HepG2 (cell line): Measurements from ENCODE around the gene SPTSSA. TPM values are rescaled to one million over a fixed set of nuclear protein-coding genes. Genes with fewer than 3 reads are reported as not detected.

ENCODE experiments used
- ATAC-seq: fragments of 200-7000 bp; cut with Tn5 transposase; 3 replicates; pipeline ENCODE4 v1.9.1; 2020; ENCODE audit warnings: mild to moderate bottlenecking, moderate library complexity
- BruUV-seq: library from RNA; stranded (reverse); fragments of 400-500 nt; replicated peaks from 2 replicates; lab custom pipeline; 2021; lab: Mats Ljungman, UMichigan
- CTCF ChIA-PET: fragments of 300-600 bp; formaldehyde crosslinking; extraction: SDS; loops from one replicate; lab custom pipeline; 2021; ENCODE audit warnings: low total read pairs, inconsistent platforms, low intra/inter-chr PET ratio; lab: Yijun Ruan, JAX
- POLR2A ChIA-PET: fragments of 350-600 bp; sonication (Branson Sonifier 250); formaldehyde crosslinking; loops from one replicate; lab custom pipeline; 2020; ENCODE audit warnings: antibody characterized with exemption, inconsistent platforms; lab: Yijun Ruan, JAX
- DNase-seq: peaks from one replicate; pipeline ENCODE4 v3.0.0-alpha.2; 2015; ENCODE audit warnings: low spot score
- FAIRE-seq: peaks from 3 replicates; lab custom pipeline; 2011; peaks lifted over from hg19 to GRCh38; lab: Jason Lieb, UNC
- H2AFZ ChIP-seq: one replicate; pipeline ENCODE4 v1.6.1; 2011; ENCODE audit warnings: low read length, inconsistent platforms
- H3K27ac ChIP-seq: fragments of 300-600 bp; 3 replicates; pipeline ENCODE4 v1.8.0; 2011; ENCODE audit warnings: mixed run types, mild to moderate bottlenecking, mixed read lengths, low read length, inconsistent platforms; ENCODE audit not compliant: insufficient read depth; ENCODE audit errors: extremely low read length
- H3K27me3 ChIP-seq, 2 experiments: fragments of 200-600 bp in 1 of 2; 2 replicates in 1 of 2; 3 replicates in 1 of 2; pipeline versions ENCODE4 v1.6.0 to v1.8.0; 2011; ENCODE audit warnings: low read length in 2 of 2, mild to moderate bottlenecking in 2 of 2, moderate library complexity in 2 of 2, inconsistent platforms in 1 of 2; ENCODE audit not compliant: insufficient read depth in 2 of 2, control insufficient read depth in 1 of 2
- H3K36me3 ChIP-seq, 2 experiments: fragments of 200-600 bp in 1 of 2; replicated peaks in 1 of 2; 2 replicates in 1 of 2; 3 replicates in 1 of 2; pipeline versions ENCODE4 v1.5.1 to v1.8.0; 2011; ENCODE audit warnings: low read length in 2 of 2, inconsistent platforms in 1 of 2; ENCODE audit not compliant: insufficient read depth in 2 of 2, control insufficient read depth in 1 of 2
- H3K4me1 ChIP-seq: 2 replicates; pipeline ENCODE4 v1.5.1; 2012; ENCODE audit warnings: low read length, inconsistent platforms; ENCODE audit not compliant: insufficient read depth
- H3K4me2 ChIP-seq: 2 replicates; pipeline ENCODE4 v1.6.0; 2011; ENCODE audit warnings: low read depth, low read length, inconsistent platforms
- H3K4me3 ChIP-seq, 3 experiments: fragments of 200-600 bp in 1 of 3; sonication (generic), shearing (Covaris generic) in 1 of 3; replicated peaks in 1 of 3; 2 replicates each; pipeline ENCODE4 v1.5.1; 2011 to 2016; ENCODE audit warnings: low read length in 3 of 3, inconsistent platforms in 2 of 3, low read depth in 2 of 3, mild to moderate bottlenecking in 2 of 3, control low read depth in 1 of 3, mixed read lengths in 1 of 3; ENCODE audit not compliant: insufficient read depth in 1 of 3
- H3K79me2 ChIP-seq: one replicate; pipeline ENCODE4 v1.6.1; 2011; ENCODE audit warnings: low read length, inconsistent platforms; ENCODE audit not compliant: insufficient read depth
- H3K9ac ChIP-seq: 2 replicates; pipeline ENCODE4 v1.6.0; 2011; ENCODE audit warnings: mild to moderate bottlenecking, low read depth, low read length, inconsistent platforms; ENCODE audit not compliant: insufficient read depth
- H3K9me3 ChIP-seq: 2 replicates; pipeline ENCODE4 v1.5.1; 2012; ENCODE audit warnings: mild to moderate bottlenecking, low read length
- H4K20me1 ChIP-seq: 2 replicates; pipeline ENCODE4 v1.6.0; 2011; ENCODE audit warnings: inconsistent platforms, mild to moderate bottlenecking, low read length, moderate library complexity; ENCODE audit not compliant: insufficient read depth
- DPF2 ChIP-seq: sonication (generic); formaldehyde crosslinking; IDR thresholded peaks from 2 replicates; pipeline ENCODE4 v1.4.0; 2020; ENCODE audit warnings: mild to moderate bottlenecking, low read depth, missing genetic modification reagents, borderline replicate concordance
- GLMP ChIP-seq: sonication (generic); formaldehyde crosslinking; IDR thresholded peaks from 2 replicates; pipeline ENCODE4 v1.9.0; 2021; ENCODE audit warnings: missing genetic modification reagents, mild to moderate bottlenecking, borderline replicate concordance
- HINFP ChIP-seq: sonication (generic); formaldehyde crosslinking; IDR thresholded peaks from 2 replicates; pipeline ENCODE4 v1.4.0; 2020; ENCODE audit warnings: low read depth, mild to moderate bottlenecking, missing genetic modification reagents
- HOXD1 ChIP-seq: sonication (generic); formaldehyde crosslinking; IDR thresholded peaks from 2 replicates; pipeline ENCODE4 v1.5.0; 2020; ENCODE audit warnings: missing genetic modification reagents
- IKZF1 ChIP-seq: fragments of 450-650 bp; IDR thresholded peaks from 2 replicates; pipeline ENCODE4 v1.7.1; 2016
- KLF13 ChIP-seq: sonication (generic); formaldehyde crosslinking; IDR thresholded peaks from 2 replicates; pipeline ENCODE4 v1.4.0; 2020; ENCODE audit warnings: mild to moderate bottlenecking, missing genetic modification reagents
- KLF9 ChIP-seq: IDR thresholded peaks from 2 replicates; pipeline ENCODE4 v1.6.1; 2016; ENCODE audit warnings: low read depth
- NCOA2 ChIP-seq: sonication (generic); formaldehyde crosslinking; IDR thresholded peaks from 2 replicates; pipeline ENCODE4 v1.8.0; 2022; ENCODE audit warnings: inconsistent platforms
- ZNF143 ChIP-seq: sonication (generic); formaldehyde crosslinking; IDR thresholded peaks from 2 replicates; pipeline ENCODE4 v1.4.0; 2020; ENCODE audit warnings: missing genetic modification reagents
- ZNF24 ChIP-seq: fragments of 450-650 bp; IDR thresholded peaks from 2 replicates; pipeline ENCODE4 v1.6.1; 2017; ENCODE audit warnings: antibody characterized with exemption, mild to moderate bottlenecking
- ZNF549 ChIP-seq: sonication (generic); formaldehyde crosslinking; IDR thresholded peaks from 2 replicates; pipeline ENCODE4 v1.5.0; 2020; ENCODE audit warnings: missing genetic modification reagents
- WGBS: methylation state at CpG from one replicate; pipeline ENCODE4 v1.1.6; 2017; ENCODE audit warnings: low lambda C conversion rate; 5-methylcytosine and 5-hydroxymethylcytosine counted together
- in situ Hi-C: cut with HindIII; loops from 2 replicates; pipeline ENCODE4 v1.10.0; 2017; ENCODE audit warnings: low pct_unique_long_range_greater_than_20kb; ENCODE audit not compliant: extremely low pct_ligation_motif_present
- intact Hi-C: fragments of 100-400 bp; cut with micrococcal nuclease; formaldehyde crosslinking; loops from one replicate; pipeline ENCODE4 v1.10.0; 2022; ENCODE audit not compliant: unreplicated experiment
- polyA plus RNA-seq, 8 experiments: library from polyadenylated mRNA; depleted of rRNA in 3 of 8; stranded (reverse) in 7 of 8; unstranded in 1 of 8; fragments of >200 nt; fragmentation: Illumina TruSeq in 4 of 8; extraction: Trizol in 4 of 8; gene quantifications; 2 replicates each; pipeline versions ENCODE4 v1.2.1 to v1.2.3, GENCODE V29; 2011 to 2016; ENCODE audit warnings: low read depth in 4 of 8, missing spikeins in 1 of 8, mixed read lengths in 1 of 8; ENCODE audit not compliant: insufficient read depth in 1 of 8
- total RNA-seq, 5 experiments: library from RNA; depleted of rRNA; stranded (reverse); fragments of >200 nt; fragmentation: Illumina TruSeq; extraction: Trizol; gene quantifications; 2 replicates each; pipeline ENCODE4 v1.2.3, GENCODE V29; 2016; ENCODE audit warnings: low read depth in 1 of 5
- TF ChIP-seq, protein P1 (sequence below): sonication (generic); formaldehyde crosslinking; IDR thresholded peaks from 2 replicates; pipeline ENCODE4 v1.5.1; 2020; ENCODE audit warnings: mild to moderate bottlenecking, missing genetic modification reagents
- TF ChIP-seq, protein P2 (sequence below): sonication (generic); formaldehyde crosslinking; IDR thresholded peaks from 2 replicates; pipeline ENCODE4 v1.5.1; 2020; ENCODE audit warnings: missing genetic modification reagents, mild to moderate bottlenecking, borderline replicate concordance

The SPTSSA gene
- total and polyA plus RNA-seq, 2 of the 13 experiments (the other 11 are each of a cell fraction or from before 2014, with no cell fraction given), result 19.1 to 86.1 TPM

DNA sequence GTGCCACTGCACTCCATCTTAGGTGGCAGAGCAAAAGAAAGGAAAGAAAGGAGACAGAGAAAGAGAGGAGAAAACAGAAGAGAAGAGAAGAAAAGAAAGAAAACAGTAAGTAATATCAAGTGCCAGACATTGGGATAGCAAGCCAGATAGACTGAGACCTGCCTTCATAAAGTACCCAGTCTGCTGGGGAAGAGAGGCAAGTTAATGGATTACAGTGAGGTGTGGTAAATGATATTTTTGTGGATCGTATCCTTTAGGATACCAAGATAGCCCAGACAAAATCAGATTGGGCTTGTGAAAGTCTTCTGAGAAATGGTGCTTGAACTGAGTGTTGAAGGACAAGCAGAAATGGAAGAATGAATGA, 1.5 kb upstream of the SPTSSA start (continued):
- TF ChIP-seq, protein P1, sequence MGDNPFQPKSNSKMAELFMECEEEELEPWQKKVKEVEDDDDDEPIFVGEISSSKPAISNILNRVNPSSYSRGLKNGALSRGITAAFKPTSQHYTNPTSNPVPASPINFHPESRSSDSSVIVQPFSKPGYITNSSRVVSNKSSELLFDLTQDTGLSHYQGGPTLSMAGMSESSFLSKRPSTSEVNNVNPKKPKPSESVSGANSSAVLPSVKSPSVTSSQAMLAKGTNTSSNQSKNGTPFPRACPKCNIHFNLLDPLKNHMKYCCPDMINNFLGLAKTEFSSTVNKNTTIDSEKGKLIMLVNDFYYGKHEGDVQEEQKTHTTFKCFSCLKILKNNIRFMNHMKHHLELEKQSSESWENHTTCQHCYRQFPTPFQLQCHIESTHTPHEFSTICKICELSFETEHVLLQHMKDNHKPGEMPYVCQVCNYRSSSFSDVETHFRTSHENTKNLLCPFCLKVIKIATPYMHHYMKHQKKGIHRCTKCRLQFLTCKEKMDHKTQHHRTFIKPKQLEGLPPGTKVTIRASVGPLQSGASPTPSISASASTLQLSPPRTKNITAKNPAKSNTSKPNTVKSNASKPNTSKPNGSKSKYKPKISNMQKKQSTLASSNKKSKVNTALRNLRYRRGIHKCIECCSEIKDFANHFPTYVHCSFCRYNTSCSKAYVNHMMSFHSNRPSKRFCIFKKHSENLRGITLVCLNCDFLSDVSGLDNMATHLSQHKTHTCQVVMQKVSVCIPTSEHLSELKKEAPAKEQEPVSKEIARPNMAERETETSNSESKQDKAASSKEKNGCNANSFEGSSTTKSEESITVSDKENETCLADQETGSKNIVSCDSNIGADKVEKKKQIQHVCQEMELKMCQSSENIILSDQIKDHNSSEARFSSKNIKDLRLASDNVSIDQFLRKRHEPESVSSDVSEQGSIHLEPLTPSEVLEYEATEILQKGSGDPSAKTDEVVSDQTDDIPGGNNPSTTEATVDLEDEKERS (CRISPR knock-in tag), result 0 out of 2 replicates have a peak, but pooled peaks have one; percentile 58
- TF ChIP-seq ZNF24 (0 out of 2 replicates have a peak, but pooled peaks have one; percentile 20), HOXD1 (CRISPR knock-in tag) (no peak), GLMP (CRISPR knock-in tag) (no peak), IKZF1 (peak; percentile 33; the same call in 1 of the 2 replicates)

DNA sequence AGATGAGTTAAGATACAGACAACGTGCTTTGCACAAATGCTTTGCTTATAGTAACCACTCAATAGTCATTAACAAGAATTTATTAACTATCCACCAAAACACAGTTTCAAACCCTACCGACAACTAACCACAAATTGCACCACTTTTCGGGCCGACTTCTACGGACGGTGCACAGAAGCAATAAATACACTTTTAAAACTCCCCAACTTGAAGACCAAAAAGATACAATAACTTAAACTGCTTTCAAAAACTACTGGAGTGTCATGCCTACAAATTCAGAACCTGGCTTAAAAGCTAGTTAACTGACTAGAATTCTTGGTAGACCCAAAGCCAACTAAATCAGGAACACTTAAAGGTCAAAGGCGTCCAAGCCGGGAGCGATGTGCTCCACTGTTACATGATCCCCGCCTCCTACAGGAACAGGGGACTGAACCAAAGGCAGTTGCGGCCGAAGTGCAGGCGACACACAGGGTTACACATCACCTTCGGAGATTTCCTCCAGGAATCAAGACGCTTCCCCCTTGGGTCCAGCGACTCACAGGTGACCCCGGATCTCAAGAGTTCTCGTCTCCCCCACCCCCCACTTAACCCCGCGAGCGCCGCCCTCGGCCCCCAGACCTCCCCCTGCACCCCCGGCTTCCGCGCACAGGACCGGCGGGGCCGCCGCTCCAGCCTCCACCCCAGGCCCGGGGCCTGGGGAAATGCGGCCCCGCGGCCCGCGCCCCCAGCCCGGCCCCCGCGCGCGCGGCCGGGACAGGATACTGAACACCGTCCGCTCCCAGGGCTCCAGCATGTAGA, 507 bp downstream of the SPTSSA start:
- no peaks in the 10 kb centered on the region; a peak in 1 of 5 replicates for H3K27me3 ChIP-seq
- peak overlapping the region; percentile 83 for H3K4me2 ChIP-seq
- ChIA-PET CTCF (interaction anchor here (2.2 kb wide), 1 partner anchor 37 kb away, joined by 9 read pairs; no protein-coding TSS in a partner anchor), POLR2A (interaction anchor here (0.9 to 5.9 kb wide), 19 partner anchors 10 to 1859 kb away, joined by 3 to 65 read pairs (median 3); partner anchors contain the start of genes MBIP, SNX6 and SRP54)
- H3K79me2 ChIP-seq, result peaks cover 45% of the 10 kb centered on the region
- H3K27ac ChIP-seq, result peak overlapping the region; percentile 77
- BruUV-seq, result TSS peak; percentile 79
- H3K9me3 ChIP-seq, result no peaks in the 10 kb centered on the region
- peak; percentile 89 for DNase-seq
- H3K36me3 ChIP-seq, result peaks cover 0 to 7% of the 10 kb centered on the region in 2 experiments; a peak in 2 of 5 replicates
- peaks cover 72% of the 10 kb centered on the region for H3K4me1 ChIP-seq
- peaks cover 36% of the 10 kb centered on the region for H4K20me1 ChIP-seq
- peak; percentile 65 for FAIRE-seq
- H3K4me3 ChIP-seq, result peak overlapping the region; percentile 68 to 94 (median 73)
- WGBS, result 1% methylated on average over 45 of the region's 45 CpGs
- ATAC-seq, result peak; percentile 75
- in situ Hi-C loops (loop anchor here (5.0 to 25.0 kb wide), 2 partner anchors 36 to 424 kb away; no protein-coding TSS in a partner anchor), intact Hi-C loops (loop anchor here (1.0 to 10.0 kb wide), 7 partner anchors 11 to 523 kb away; partner anchors contain the start of genes EAPP and SRP54)
- H3K9ac ChIP-seq, result peak overlapping the region; percentile 75
- no peak overlapping the region for H2AFZ ChIP-seq
- 0 out of 2 replicates have a peak, but pooled peaks have one; percentile 20 for TF ChIP-seq NCOA2 (CRISPR knock-in tag)
- TF ChIP-seq ZNF143, result peak; percentile 3; the same call in 1 of the 2 replicates
- TF ChIP-seq ZNF549 (CRISPR knock-in tag), result no peak
- TF ChIP-seq, protein P2, sequence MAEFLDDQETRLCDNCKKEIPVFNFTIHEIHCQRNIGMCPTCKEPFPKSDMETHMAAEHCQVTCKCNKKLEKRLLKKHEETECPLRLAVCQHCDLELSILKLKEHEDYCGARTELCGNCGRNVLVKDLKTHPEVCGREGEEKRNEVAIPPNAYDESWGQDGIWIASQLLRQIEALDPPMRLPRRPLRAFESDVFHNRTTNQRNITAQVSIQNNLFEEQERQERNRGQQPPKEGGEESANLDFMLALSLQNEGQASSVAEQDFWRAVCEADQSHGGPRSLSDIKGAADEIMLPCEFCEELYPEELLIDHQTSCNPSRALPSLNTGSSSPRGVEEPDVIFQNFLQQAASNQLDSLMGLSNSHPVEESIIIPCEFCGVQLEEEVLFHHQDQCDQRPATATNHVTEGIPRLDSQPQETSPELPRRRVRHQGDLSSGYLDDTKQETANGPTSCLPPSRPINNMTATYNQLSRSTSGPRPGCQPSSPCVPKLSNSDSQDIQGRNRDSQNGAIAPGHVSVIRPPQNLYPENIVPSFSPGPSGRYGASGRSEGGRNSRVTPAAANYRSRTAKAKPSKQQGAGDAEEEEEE (CRISPR knock-in tag), result no peak
- TF ChIP-seq HINFP (CRISPR knock-in tag), result no peak
- no peak for TF ChIP-seq DPF2 (CRISPR knock-in tag)
- TF ChIP-seq KLF13 (CRISPR knock-in tag), result 0 out of 2 replicates have a peak, but pooled peaks have one; percentile 26
- TF ChIP-seq KLF9 (CRISPR knock-in tag), result peak; percentile 79; the same call in 1 of the 2 replicates
